Fibroblast of lung (primary cell): ENCODE data around the gene PPIB. TPM values are rescaled to one million over a fixed set of nuclear protein-coding genes. Genes with fewer than 3 reads are reported as not detected.
A peak's percentile ranks its signal among the peaks of the same experiment; 100 is the strongest.

Experiments used
- DNase-seq, 2 donors: peaks; one replicate each; pipeline versions ENCODE4 v3.0.0 to v3.0.0-alpha.2; 2010; ENCODE audit warnings: low read depth in 2 of 2
- H2AFZ ChIP-seq: 2 replicates; pipeline ENCODE4 v1.5.1; 2012; ENCODE audit warnings: low read length, control low read depth, inconsistent platforms
- H3K27ac ChIP-seq: 2 replicates; pipeline ENCODE4 v1.5.1; 2011; ENCODE audit warnings: low read length, control low read depth; ENCODE audit not compliant: insufficient read depth
- H3K27me3 ChIP-seq: 2 replicates; pipeline ENCODE4 v1.5.1; 2011; ENCODE audit warnings: mild to moderate bottlenecking, low read length; ENCODE audit not compliant: control insufficient read depth, insufficient read depth
- H3K36me3 ChIP-seq: 2 replicates; pipeline ENCODE4 v1.5.1; 2011; ENCODE audit warnings: low read length; ENCODE audit not compliant: control insufficient read depth, insufficient read depth
- H3K4me1 ChIP-seq: 2 replicates; pipeline ENCODE4 v1.5.1; 2011; ENCODE audit warnings: low read length; ENCODE audit not compliant: control insufficient read depth, insufficient read depth; ENCODE audit errors: extremely low read depth
- H3K4me2 ChIP-seq: 2 replicates; pipeline ENCODE4 v1.5.1; 2011; ENCODE audit warnings: low read length, control low read depth; ENCODE audit not compliant: insufficient read depth; ENCODE audit errors: extremely low read depth
- H3K4me3 ChIP-seq, 4 experiments: fragments of 200-600 bp in 1 of 4; sonication (generic) in 1 of 4; replicated peaks in 1 of 4; 2 replicates each; pipeline ENCODE4 v1.5.1; 2011 to 2016; ENCODE audit warnings: low read length in 4 of 4, low read depth in 3 of 4, mild to moderate bottlenecking in 3 of 4, control low read depth in 2 of 4, inconsistent platforms in 1 of 4, mixed read lengths in 1 of 4; ENCODE audit not compliant: insufficient read depth in 1 of 4; ENCODE audit errors: control extremely low read depth in 1 of 4
- H3K79me2 ChIP-seq: 2 replicates; pipeline ENCODE4 v1.5.1; 2012; ENCODE audit warnings: mild to moderate bottlenecking, low read length, inconsistent platforms; ENCODE audit not compliant: control insufficient read depth, insufficient read depth
- H3K9ac ChIP-seq: 2 replicates; pipeline ENCODE4 v1.5.1; 2011; ENCODE audit warnings: mild to moderate bottlenecking, low read length, control low read depth; ENCODE audit not compliant: insufficient read depth
- H3K9me3 ChIP-seq: 2 replicates; pipeline ENCODE4 v1.5.1; 2012; ENCODE audit warnings: low read depth, low read length; ENCODE audit not compliant: control insufficient read depth, insufficient read depth
- H4K20me1 ChIP-seq: 2 replicates; pipeline ENCODE4 v1.5.1; 2011; ENCODE audit warnings: low read length; ENCODE audit not compliant: control insufficient read depth, insufficient read depth; ENCODE audit errors: extremely low read depth
- CTCF ChIP-seq, 2 donors: IDR thresholded peaks in 1 of 2; conservative IDR thresholded peaks in 1 of 2; 1 replicate in 1 of 2; 2 replicates in 1 of 2; pipeline ENCODE4 v1.5.1; 2011 to 2012; ENCODE audit warnings: low read length in 2 of 2, control low read depth in 1 of 2, inconsistent platforms in 1 of 2, low read depth in 1 of 2, mild to moderate bottlenecking in 1 of 2
- EZH2 ChIP-seq: IDR thresholded peaks from 2 replicates; pipeline ENCODE4 v1.5.1; 2012; ENCODE audit warnings: low read length, control low read depth, mild to moderate bottlenecking; ENCODE audit errors: missing control alignments
- polyA plus RNA-seq, 2 donors: library from polyadenylated mRNA; depleted of rRNA in 1 of 2; stranded (reverse) in 1 of 2; unstranded in 1 of 2; fragments of >200 nt; gene quantifications; 2 replicates each; pipeline ENCODE4 v1.2.1, GENCODE V29; 2011 to 2012; ENCODE audit warnings: missing spikeins in 1 of 2
- total RNA-seq: library from RNA; depleted of rRNA; stranded (reverse); fragments of >200 nt; gene quantifications from 2 replicates; pipeline ENCODE4 v1.2.1, GENCODE V29; 2014

The PPIB gene
- total and polyA plus RNA-seq, 2 donors (not counting 1 experiment from before 2014, with no cell fraction given): 639 to 1,174 TPM

GRCh38 chr15:64151727-64152506, 10.9 kb downstream of the PPIB start, which contains the start of gene SNX22:
TSS of gene SNX22 (plus strand) at chr15:64151731. CDS start at chr15:64151776, 45 bp downstream.
- H3K4me1 ChIP-seq: peaks cover 4% of the 10 kb centered on the region
- H3K4me3 ChIP-seq: peak within 1 kb of the TSS; percentile 30 to 55 (median 42)
- H2AFZ ChIP-seq: peak within 1 kb of the TSS; percentile 36
- H3K9me3 ChIP-seq: no peaks in the 10 kb centered on the region
- no peaks in the 10 kb centered on the region for H3K79me2 ChIP-seq
- H3K4me2 ChIP-seq: peak within 1 kb of the TSS; percentile 76
- DNase-seq: no peak
- H3K36me3 ChIP-seq: peaks cover 15% of the 10 kb centered on the region
- peaks cover 10% of the 10 kb centered on the region for H3K27me3 ChIP-seq
- no peaks in the 10 kb centered on the region for H4K20me1 ChIP-seq
- peak; percentile 66 for TF ChIP-seq EZH2
- no peak for TF ChIP-seq CTCF (conservative IDR thresholded peaks at IDR 0.05 in 1 of 2, IDR thresholded peaks at IDR 0.05 in 1 of 2; ENCODE audit: low read depth in 1 of 2, low read length in 2 of 2)
- peak within 1 kb of the TSS; percentile 29 for H3K9ac ChIP-seq
- H3K27ac ChIP-seq: no peak within 1 kb of the TSS

GRCh38 chr15:64149893-64150578, 12.8 kb downstream of the PPIB start:
- TF ChIP-seq CTCF (conservative IDR thresholded peaks at IDR 0.05 in 1 of 2, IDR thresholded peaks at IDR 0.05 in 1 of 2; ENCODE audit: low read depth in 1 of 2, low read length in 2 of 2) (no peak), EZH2 (no peak)
- no peak overlapping the region for H3K27ac ChIP-seq
- no peak overlapping the region for H3K4me3 ChIP-seq
- H2AFZ ChIP-seq: no peak overlapping the region
- no peaks in the 10 kb centered on the region for H3K9me3 ChIP-seq
- H3K4me2 ChIP-seq: no peak overlapping the region
- no peak for DNase-seq
- H3K36me3 ChIP-seq: peaks cover 3% of the 10 kb centered on the region
- H3K79me2 ChIP-seq: no peaks in the 10 kb centered on the region
- H3K9ac ChIP-seq: no peak overlapping the region
- H3K27me3 ChIP-seq: peaks cover 10% of the 10 kb centered on the region
- no peaks in the 10 kb centered on the region for H4K20me1 ChIP-seq
- peaks cover 4% of the 10 kb centered on the region for H3K4me1 ChIP-seq

- Histone ChIP-seq H3K4me2 (no peak overlapping the region), H3K27ac (no peak overlapping the region), H3K4me3 (no peak overlapping the region), H3K36me3 (peaks cover 3% of the 10 kb centered on the region), H3K79me2 (no peaks in the 10 kb centered on the region), H3K4me1 (peaks cover 4% of the 10 kb centered on the region), H3K9me3 (no peaks in the 10 kb centered on the region), H3K9ac (no peak overlapping the region), H2AFZ (no peak overlapping the region), H3K27me3 (peaks cover 10% of the 10 kb centered on the region), H4K20me1 (no peaks in the 10 kb centered on the region)
- TF ChIP-seq CTCF (conservative IDR thresholded peaks at IDR 0.05 in 1 of 2, IDR thresholded peaks at IDR 0.05 in 1 of 2; ENCODE audit: low read depth in 1 of 2, low read length in 2 of 2) (peak in 1 of 2 donors; percentile 7), EZH2 (no peak)
- no peak for DNase-seq
Observed at GRCh38 chr15:64149424-64149823, 13.4 kb downstream of the PPIB start.
